HL-60/S4 treated with retinoic acid at 250 ng/mL for 4 days and 3 days (cell line): ENCODE data around the gene EPHB1.

Experiments used
- in situ Hi-C: fragments of 300-500 bp; cut with MboI; formaldehyde crosslinking; loops from 2 replicates; pipeline ENCODE4 v1.7.0; 2022; ENCODE audit warnings: low sequenced_read_pairs

EPHB1 gene

GRCh38 chr3:135272026-135272669 lies 477.1 kb downstream of the EPHB1 start:
- in situ Hi-C loops = no loop called here

DNA sequence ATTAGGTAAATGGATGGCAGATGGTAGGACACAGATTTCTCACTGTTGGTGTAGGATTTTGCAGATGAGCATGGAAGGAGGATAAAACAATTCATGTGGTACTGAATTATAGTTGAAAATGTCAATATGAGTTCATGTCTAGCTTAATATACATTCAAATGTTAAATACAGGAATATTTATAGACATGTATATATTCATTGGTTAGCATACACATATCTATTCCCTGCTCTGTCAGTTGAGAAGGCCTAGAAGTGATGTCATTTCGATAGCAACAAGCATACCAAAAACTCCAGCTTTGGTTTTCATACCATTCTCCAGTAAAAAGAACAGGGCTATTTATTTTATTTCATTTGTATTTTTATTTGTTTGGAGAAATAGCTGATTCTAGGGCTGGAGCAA lies 497.1 kb downstream of the EPHB1 start:
- in situ Hi-C loops = no loop called here

DNA sequence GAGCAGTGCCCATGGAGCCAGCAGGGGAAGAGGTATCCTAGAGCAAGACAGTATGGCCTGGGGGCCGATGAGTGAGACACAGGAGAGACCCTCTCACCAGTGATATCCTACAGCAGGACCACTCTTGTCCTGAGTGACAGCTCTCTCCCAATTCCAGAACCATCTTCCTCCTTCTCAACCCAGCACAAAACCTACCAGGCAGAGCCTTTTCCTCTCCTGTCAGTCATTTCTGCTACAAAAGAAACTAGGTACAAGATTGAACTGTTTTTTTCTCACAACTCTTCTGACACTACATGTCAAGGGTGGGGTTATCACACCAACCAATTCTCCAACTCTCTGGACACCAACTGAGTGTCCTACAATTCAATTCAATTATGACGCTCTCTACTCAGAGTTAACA lies 506.6 kb downstream of the EPHB1 start:
- in situ Hi-C loops = no loop called here

DNA sequence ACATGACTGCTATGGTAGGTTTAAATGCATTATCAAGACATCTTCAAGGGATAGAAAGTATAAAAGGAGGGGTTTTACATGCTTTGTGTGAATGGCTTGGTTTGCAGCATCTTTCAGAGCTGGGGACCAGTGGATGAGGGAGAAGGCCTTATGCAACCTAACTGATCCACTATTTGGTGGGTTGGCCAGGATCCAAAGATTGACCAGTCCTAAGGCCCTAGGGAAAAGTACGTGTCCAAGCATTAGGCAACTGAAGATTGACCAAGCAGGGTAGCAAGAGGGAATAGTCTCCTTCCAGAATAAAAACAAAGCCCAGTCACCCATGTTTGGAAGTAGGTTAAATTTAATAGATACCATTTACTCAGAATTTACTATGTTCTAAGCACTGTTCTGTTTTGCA lies 509.3 kb downstream of the EPHB1 start:
- in situ Hi-C loops = no loop called here
